Measurements from ENCODE around the gene RIGI. TPM values are rescaled to one million over a fixed set of nuclear protein-coding genes. Genes with fewer than 3 reads are reported as not detected.

Gene RIGI
- total RNA-seq (2013; cell fraction: nucleolus; rRNA removed) = 20.2 and 21.7 TPM in 2 replicates
- total RNA-seq (2014; rRNA removed) (12.3 and 13.0 TPM in 2 replicates), total RNA-seq (2014; rRNA removed; fragmentation: Illumina TruSeq; extraction: Trizol) (15.2 and 16.5 TPM in 2 replicates), total RNA-seq (2021) (10.0 and 10.4 TPM in 2 replicates), polyA plus RNA-seq (2011; rRNA removed) (13.0 and 18.1 TPM in 2 replicates), polyA plus RNA-seq (2014; fragmentation: Illumina TruSeq; extraction: Trizol) (13.9 and 17.1 TPM in 2 replicates), polyA plus RNA-seq (2014; fragmentation: Nextera tagmentation; extraction: Ambion mirVana) (1 to 10 TPM; 6.3 to 7.2 TPM), polyA plus RNA-seq (2014; rRNA removed) (6.3 and 7.8 TPM in 2 replicates), polyA plus RNA-seq (2016; fragmentation: Nextera tagmentation; extraction: Ambion mirVana) (1 to 10 TPM; 5.3 to 7.0 TPM), polyA minus RNA-seq (2011; rRNA and poly(A)+ RNA removed) (9.3 and 14.2 TPM in 2 replicates), Bru-seq, nascent RNA (percentile 69 among the genes with signal in this experiment), BruChase-seq, experiment 1, labeled RNA remaining after a 6-hour chase (percentile 65 among the genes with signal in this experiment), BruChase-seq, experiment 2, labeled RNA remaining after a 2-hour chase (percentile 68 among the genes with signal in this experiment)
- 2.6 TPM for polyA plus RNA-seq (2011; ENCODE audit: low read depth)
- polyA plus RNA-seq (2011; cell fraction: cytosol; rRNA removed) = 5.0 and 5.6 TPM in 2 replicates
- polyA plus RNA-seq (2011; cell fraction: nucleus; rRNA removed) = 9.4 and 9.6 TPM in 2 replicates
- polyA plus RNA-seq (2012) = 3.1 and 4.0 TPM in 2 replicates
- polyA minus RNA-seq (2011; cell fraction: cytosol; rRNA and poly(A)+ RNA removed) = 3.2 and 4.8 TPM in 2 replicates
- 7.3 and 10.0 TPM in 2 replicates for polyA minus RNA-seq (2011; cell fraction: nucleus; rRNA and poly(A)+ RNA removed)
- long read RNA-seq, experiment 1, full-length matches to known transcripts = 2 of 15 reads
- long read RNA-seq, experiment 1, partial matches to known transcripts = 11 of 15 reads
- long read RNA-seq, experiment 1, other reads (novel, unspliced or antisense) = 2 of 15 reads
- long read RNA-seq, experiment 2, full-length matches to known transcripts = 15 of 200 reads
- long read RNA-seq, experiment 2, partial matches to known transcripts = 158 of 200 reads
- long read RNA-seq, experiment 2, other reads (novel, unspliced or antisense) = 27 of 200 reads

DNA sequence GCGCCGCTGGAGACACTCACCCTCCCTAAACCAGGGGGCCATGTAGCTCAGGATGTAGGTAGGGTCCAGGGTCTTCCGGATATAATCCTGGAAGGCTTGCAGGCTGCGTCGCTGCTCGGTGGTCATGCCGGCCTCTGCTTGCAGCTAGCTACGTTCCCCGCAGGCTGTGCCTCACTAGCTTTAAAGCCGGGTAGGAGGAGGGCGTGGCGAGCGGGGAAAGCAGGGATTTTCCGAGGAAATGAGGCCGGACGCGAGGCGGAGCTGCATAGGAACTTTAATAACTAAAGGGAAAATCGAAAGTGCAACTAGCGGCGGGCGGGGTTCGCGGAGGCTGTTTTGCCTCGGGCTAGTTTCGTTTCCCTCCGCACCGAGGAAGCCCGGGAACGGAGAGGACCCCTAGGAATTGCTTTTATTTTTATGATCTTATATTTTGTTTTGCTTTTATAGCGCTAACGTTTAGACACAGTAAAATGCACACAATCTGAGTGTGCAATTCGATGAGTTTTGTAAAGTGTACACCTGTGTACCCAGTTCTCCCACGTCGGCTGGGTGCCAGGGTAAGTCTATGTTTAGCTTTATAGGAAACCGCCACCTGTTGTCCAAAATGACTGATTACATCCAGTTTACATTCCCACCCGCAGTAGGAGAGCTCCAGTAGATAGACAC, at the start of gene RIGI:
Gene RIGI (minus strand): TSS at position 156 of the 666 bp plus-strand sequence. CDS start 30 bp downstream, at position 126.
- no peaks in the 10 kb centered on the region for H4K20me1 ChIP-seq (ENCODE audit: control insufficient read depth, insufficient read depth)
- H3K4me2 ChIP-seq (ENCODE audit: control insufficient read depth, insufficient read depth) = peak within 1 kb of the TSS; percentile 86
- H3K36me3 ChIP-seq (ENCODE audit: control insufficient read depth in 2 of 2, insufficient read depth in 2 of 2, low read length in 1 of 2) = no peaks in the 10 kb centered on the region
- ChIA-PET POLR2A (interaction anchor here (0.7 to 3.3 kb wide), 13 partner anchors 9 to 499 kb away, joined by 3 to 19 read pairs (median 4); partner anchors contain the start of genes ACO1, DNAJA1, SMIM27 and TOPORS), CTCF (interaction anchor here (0.6 to 3.3 kb wide), 13 partner anchors 18 to 275 kb away, joined by 3 to 58 read pairs (median 11); partner anchors contain the start of genes ACO1, NDUFB6, SMIM27 and TOPORS), RAD21 (ENCODE audit: unreplicated experiment) (interaction anchor here (0.5 to 2.5 kb wide), 10 partner anchors 11 to 148 kb away, joined by 3 to 36 read pairs (median 6); partner anchors contain the start of genes ACO1 and NDUFB6), SMC1A (ENCODE audit: uncharacterized antibody, unreplicated experiment) (interaction anchor here (0.6 to 4.4 kb wide), 10 partner anchors 19 to 147 kb away, joined by 3 to 40 read pairs (median 6); partner anchors contain the start of genes ACO1, NDUFB6, SMIM27 and TOPORS)
- peak; percentile 51 for DNase-seq (ENCODE audit: low read depth, low spot score)
- H3K27me3 ChIP-seq (replicated peaks in 1 of 2; ENCODE audit: control insufficient read depth in 2 of 2, insufficient read depth in 2 of 2, low read length in 1 of 2) = no peaks in the 10 kb centered on the region
- no peaks in the 10 kb centered on the region; the same call in 1 of the 2 replicates for H3K4me1 ChIP-seq (ENCODE audit: control insufficient read depth, insufficient read depth, low read length)
- intact Hi-C loops (cut with micrococcal nuclease; ENCODE audit: unreplicated experiment) (loop anchor here (1.0 kb wide), 2 partner anchors 26 to 148 kb away; partner anchors contain the start of genes SMIM27 and TOPORS), in situ Hi-C loops (cut with MboI) (no loop called here)
- peak within 1 kb of the TSS; percentile 98 for H3K4me3 ChIP-seq
- BruUV-seq (replicated peaks) = no TSS peak
- H3K27ac ChIP-seq (ENCODE audit: control insufficient read depth, insufficient read depth) = peak within 1 kb of the TSS; percentile 84
- H2AFZ ChIP-seq (ENCODE audit: control insufficient read depth, low read depth, low read length) = peak within 1 kb of the TSS; percentile 85
- no peaks in the 10 kb centered on the region; the same call in 2 of the 3 replicates for H3K9me3 ChIP-seq (replicated peaks; ENCODE audit: control insufficient read depth, insufficient read depth, low read length)
- ATAC-seq = peak; percentile 76
- peaks cover 25% of the 10 kb centered on the region for H3K79me2 ChIP-seq (ENCODE audit: control insufficient read depth, insufficient read depth, low read length)
- under 1% methylated on average over 37 of the region's 37 CpGs for WGBS (ENCODE audit: insufficient coverage, insufficient replicate concordance, low lambda C conversion rate, missing lambda C conversion rate)
- FAIRE-seq = no peak
- peak within 1 kb of the TSS; percentile 89 for H3K9ac ChIP-seq (ENCODE audit: control insufficient read depth, insufficient read depth, low read length)
- TF ChIP-seq SMAD5 (IDR thresholded peaks at IDR 0.05; ENCODE audit: low read depth) = no peak
- peak; percentile 56; the same call in 1 of the 2 replicates for TF ChIP-seq POLR2AphosphoS5 (IDR thresholded peaks at IDR 0.05; ENCODE audit: low read length)
- TF ChIP-seq, protein P1, sequence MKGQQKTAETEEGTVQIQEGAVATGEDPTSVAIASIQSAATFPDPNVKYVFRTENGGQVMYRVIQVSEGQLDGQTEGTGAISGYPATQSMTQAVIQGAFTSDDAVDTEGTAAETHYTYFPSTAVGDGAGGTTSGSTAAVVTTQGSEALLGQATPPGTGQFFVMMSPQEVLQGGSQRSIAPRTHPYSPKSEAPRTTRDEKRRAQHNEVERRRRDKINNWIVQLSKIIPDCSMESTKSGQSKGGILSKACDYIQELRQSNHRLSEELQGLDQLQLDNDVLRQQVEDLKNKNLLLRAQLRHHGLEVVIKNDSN (IDR thresholded peaks at IDR 0.05; ENCODE audit: borderline replicate concordance, extremely low read length, insufficient read depth, low read depth, low read length) = no peak
- TF ChIP-seq CBFB (IDR thresholded peaks at IDR 0.05; ENCODE audit: low read depth) = no peak
- peak; percentile 21; the same call in 1 of the 2 replicates for TF ChIP-seq RAD21 (IDR thresholded peaks at IDR 0.05; ENCODE audit: insufficient read depth, low read depth, low read length)
- peak; percentile 77; the same call in 1 of the 2 replicates for TF ChIP-seq RBBP5 (conservative IDR thresholded peaks at IDR 0.05)
- peak; percentile 84; the same call in 1 of the 2 replicates for TF ChIP-seq PAX8 (IDR thresholded peaks at IDR 0.05)
- TF ChIP-seq PAX5 (IDR thresholded peaks at IDR 0.05; ENCODE audit: borderline replicate concordance, low read depth, low read length) = peak; percentile 34; the same call in 1 of the 2 replicates
- TF ChIP-seq FOXM1 (IDR thresholded peaks at IDR 0.05; ENCODE audit: low read depth, low read length) = no peak
- no peak for TF ChIP-seq NR2C2 (IDR thresholded peaks at IDR 0.05; ENCODE audit: borderline replicate concordance, control insufficient read depth, insufficient read length, low read depth)
- TF ChIP-seq, protein P2, sequence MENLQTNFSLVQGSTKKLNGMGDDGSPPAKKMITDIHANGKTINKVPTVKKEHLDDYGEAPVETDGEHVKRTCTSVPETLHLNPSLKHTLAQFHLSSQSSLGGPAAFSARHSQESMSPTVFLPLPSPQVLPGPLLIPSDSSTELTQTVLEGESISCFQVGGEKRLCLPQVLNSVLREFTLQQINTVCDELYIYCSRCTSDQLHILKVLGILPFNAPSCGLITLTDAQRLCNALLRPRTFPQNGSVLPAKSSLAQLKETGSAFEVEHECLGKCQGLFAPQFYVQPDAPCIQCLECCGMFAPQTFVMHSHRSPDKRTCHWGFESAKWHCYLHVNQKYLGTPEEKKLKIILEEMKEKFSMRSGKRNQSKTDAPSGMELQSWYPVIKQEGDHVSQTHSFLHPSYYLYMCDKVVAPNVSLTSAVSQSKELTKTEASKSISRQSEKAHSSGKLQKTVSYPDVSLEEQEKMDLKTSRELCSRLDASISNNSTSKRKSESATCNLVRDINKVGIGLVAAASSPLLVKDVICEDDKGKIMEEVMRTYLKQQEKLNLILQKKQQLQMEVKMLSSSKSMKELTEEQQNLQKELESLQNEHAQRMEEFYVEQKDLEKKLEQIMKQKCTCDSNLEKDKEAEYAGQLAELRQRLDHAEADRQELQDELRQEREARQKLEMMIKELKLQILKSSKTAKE (IDR thresholded peaks at IDR 0.05; ENCODE audit: low read depth, poor library complexity, severe bottlenecking) = peak; percentile 64
- TF ChIP-seq, protein P3, sequence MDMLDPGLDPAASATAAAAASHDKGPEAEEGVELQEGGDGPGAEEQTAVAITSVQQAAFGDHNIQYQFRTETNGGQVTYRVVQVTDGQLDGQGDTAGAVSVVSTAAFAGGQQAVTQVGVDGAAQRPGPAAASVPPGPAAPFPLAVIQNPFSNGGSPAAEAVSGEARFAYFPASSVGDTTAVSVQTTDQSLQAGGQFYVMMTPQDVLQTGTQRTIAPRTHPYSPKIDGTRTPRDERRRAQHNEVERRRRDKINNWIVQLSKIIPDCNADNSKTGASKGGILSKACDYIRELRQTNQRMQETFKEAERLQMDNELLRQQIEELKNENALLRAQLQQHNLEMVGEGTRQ (IDR thresholded peaks at IDR 0.05; ENCODE audit: borderline replicate concordance, low read depth, low read length) = no peak

Data from GM12878 (cell line).